ENCODE measurements around the gene PRKCA. TPM values are rescaled to one million over a fixed set of nuclear protein-coding genes. Genes with fewer than 3 reads are reported as not detected.

PRKCA gene
- total RNA-seq, 1 experiment from 2014 or later, result 22.6 TPM

GRCh38 chr17:66738301-66738700 lies 435.9 kb downstream of the PRKCA start:
- Histone ChIP-seq H2AFZ (ENCODE audit: low read length) (no peak overlapping the region), H3F3A (ENCODE audit: low read length, unreplicated experiment) (no peaks in the 10 kb centered on the region), H3K4me1 (ENCODE audit: insufficient read depth, low read length) (no peaks in the 10 kb centered on the region), H4K20me1 (ENCODE audit: low read length) (no peaks in the 10 kb centered on the region), H3K27me3 (ENCODE audit: low read length) (no peaks in the 10 kb centered on the region), H3K36me3 (ENCODE audit: low read depth, low read length) (peaks cover 18% of the 10 kb centered on the region; the same call in 1 of the 2 replicates), H3K9me3 (ENCODE audit: low read length) (no peaks in the 10 kb centered on the region), H3K4me2 (ENCODE audit: low read length) (no peak overlapping the region), H3K9me2 (replicated peaks; ENCODE audit: low read length) (no peaks in the 10 kb centered on the region), H3K4me3 (ENCODE audit: low read length) (no peak overlapping the region), H3K9ac (ENCODE audit: low read length) (no peak overlapping the region), H3K27ac (ENCODE audit: low read length) (no peak overlapping the region), H3K79me2 (ENCODE audit: low read length) (no peaks in the 10 kb centered on the region)
- DNase-seq, result no peak
- BruUV-seq (replicated peaks), result no TSS peak
- intact Hi-C loops (cut with micrococcal nuclease), result no loop called here
- TF ChIP-seq EZH2phosphoT487 (IDR thresholded peaks at IDR 0.05; ENCODE audit: borderline replicate concordance, low read length), result no peak
- TF ChIP-seq EZH2 (IDR thresholded peaks at IDR 0.05; ENCODE audit: low read length, unreplicated experiment), result no peak
- no peak for TF ChIP-seq CTCF (conservative IDR thresholded peaks at IDR 0.05; ENCODE audit: low read depth, low read length)
- ChIA-PET CTCF (no interaction called here), POLR2A (ENCODE audit: unreplicated experiment) (no interaction called here)
- ATAC-seq, result no peak

- H3K4me3 ChIP-seq (ENCODE audit: low read length), result no peak overlapping the region
- no peaks in the 10 kb centered on the region for H3K4me1 ChIP-seq (ENCODE audit: insufficient read depth, low read length)
- H3K27me3 ChIP-seq (ENCODE audit: low read length), result no peaks in the 10 kb centered on the region
- H3K9me3 ChIP-seq (ENCODE audit: low read length), result no peaks in the 10 kb centered on the region
- BruUV-seq (replicated peaks), result no TSS peak
- H3F3A ChIP-seq (ENCODE audit: low read length, unreplicated experiment), result no peaks in the 10 kb centered on the region
- DNase-seq (no peak), ATAC-seq (no peak)
- ChIA-PET CTCF (no interaction called here), POLR2A (ENCODE audit: unreplicated experiment) (no interaction called here)
- no peak overlapping the region for H3K4me2 ChIP-seq (ENCODE audit: low read length)
- TF ChIP-seq CTCF (conservative IDR thresholded peaks at IDR 0.05; ENCODE audit: low read depth, low read length), result no peak
- TF ChIP-seq EZH2 (IDR thresholded peaks at IDR 0.05; ENCODE audit: low read length, unreplicated experiment), result no peak
- TF ChIP-seq EZH2phosphoT487 (IDR thresholded peaks at IDR 0.05; ENCODE audit: borderline replicate concordance, low read length), result no peak
- H3K9me2 ChIP-seq (replicated peaks; ENCODE audit: low read length), result no peaks in the 10 kb centered on the region
- H2AFZ ChIP-seq (ENCODE audit: low read length), result no peak overlapping the region
- intact Hi-C loops (cut with micrococcal nuclease), result no loop called here
- no peaks in the 10 kb centered on the region for H3K79me2 ChIP-seq (ENCODE audit: low read length)
- H3K9ac ChIP-seq (ENCODE audit: low read length), result no peak overlapping the region
- no peak overlapping the region for H3K27ac ChIP-seq (ENCODE audit: low read length)
- peaks cover 22% of the 10 kb centered on the region; the same call in 1 of the 2 replicates for H3K36me3 ChIP-seq (ENCODE audit: low read depth, low read length)
- no peaks in the 10 kb centered on the region for H4K20me1 ChIP-seq (ENCODE audit: low read length)
Measured at GRCh38 chr17:66739553-66739952, 437.1 kb downstream of the PRKCA start.

GRCh38 chr17:66740226-66740625 lies 437.8 kb downstream of the PRKCA start:
- Histone ChIP-seq H3K9ac (ENCODE audit: low read length) (no peak overlapping the region), H3K27me3 (ENCODE audit: low read length) (no peaks in the 10 kb centered on the region), H3K4me3 (ENCODE audit: low read length) (no peak overlapping the region), H3K36me3 (ENCODE audit: low read depth, low read length) (peaks cover 22% of the 10 kb centered on the region; the same call in 1 of the 2 replicates), H2AFZ (ENCODE audit: low read length) (no peak overlapping the region), H3F3A (ENCODE audit: low read length, unreplicated experiment) (no peaks in the 10 kb centered on the region), H3K4me1 (ENCODE audit: insufficient read depth, low read length) (no peaks in the 10 kb centered on the region), H4K20me1 (ENCODE audit: low read length) (no peaks in the 10 kb centered on the region), H3K27ac (ENCODE audit: low read length) (no peak overlapping the region), H3K9me3 (ENCODE audit: low read length) (no peaks in the 10 kb centered on the region), H3K79me2 (ENCODE audit: low read length) (no peaks in the 10 kb centered on the region), H3K4me2 (ENCODE audit: low read length) (no peak overlapping the region), H3K9me2 (replicated peaks; ENCODE audit: low read length) (no peaks in the 10 kb centered on the region)
- TF ChIP-seq EZH2phosphoT487 (IDR thresholded peaks at IDR 0.05; ENCODE audit: borderline replicate concordance, low read length) (no peak), CTCF (conservative IDR thresholded peaks at IDR 0.05; ENCODE audit: low read depth, low read length) (no peak), EZH2 (IDR thresholded peaks at IDR 0.05; ENCODE audit: low read length, unreplicated experiment) (no peak)
- no peak for ATAC-seq
- no peak for DNase-seq
- ChIA-PET CTCF (no interaction called here), POLR2A (ENCODE audit: unreplicated experiment) (no interaction called here)
- BruUV-seq (replicated peaks), result no TSS peak
- intact Hi-C loops (cut with micrococcal nuclease), result no loop called here
